Testis (tissue), 2 donors: ENCODE measurements around the gene IL18RAP.

Experiments
- POLR2A ChIP-seq: fragments of 450-650 bp; IDR thresholded peaks from one replicate; pipeline ENCODE4 v1.6.1; 2017; ENCODE audit warnings: antibody characterized with exemption, mild to moderate bottlenecking, moderate library complexity
- TF ChIP-seq, protein P1 (sequence below), 3 experiments: fragments of 450-650 bp in 2 of 3; fragments of 200-600 bp in 1 of 3; sonication (generic) in 1 of 3; IDR thresholded peaks; one replicate each; pipeline ENCODE4 v1.5.1; 2016 to 2019; ENCODE audit warnings: antibody characterized with exemption in 3 of 3, mild to moderate bottlenecking in 2 of 3, moderate library complexity in 1 of 3

DNA sequence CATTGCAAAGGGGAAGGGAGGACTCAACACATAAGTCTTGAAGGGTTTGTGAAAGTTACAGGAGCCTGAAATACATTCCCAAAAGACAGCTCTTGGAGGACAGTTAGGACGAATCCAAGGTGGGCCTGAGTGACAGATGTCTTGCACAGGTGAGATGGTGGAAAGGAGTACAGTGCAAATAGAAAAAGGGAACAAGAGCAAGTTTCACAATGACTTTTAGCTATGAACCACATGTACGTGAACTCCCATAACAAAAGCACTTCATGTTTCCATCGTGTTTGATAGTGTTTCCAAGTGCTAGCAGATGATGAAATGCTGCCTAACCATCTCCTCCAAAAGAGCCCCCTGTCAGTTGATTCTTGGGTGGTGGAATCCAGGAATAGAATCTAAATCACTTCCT, 1.8 kb downstream of the IL18RAP start:
- TF ChIP-seq, protein P1, sequence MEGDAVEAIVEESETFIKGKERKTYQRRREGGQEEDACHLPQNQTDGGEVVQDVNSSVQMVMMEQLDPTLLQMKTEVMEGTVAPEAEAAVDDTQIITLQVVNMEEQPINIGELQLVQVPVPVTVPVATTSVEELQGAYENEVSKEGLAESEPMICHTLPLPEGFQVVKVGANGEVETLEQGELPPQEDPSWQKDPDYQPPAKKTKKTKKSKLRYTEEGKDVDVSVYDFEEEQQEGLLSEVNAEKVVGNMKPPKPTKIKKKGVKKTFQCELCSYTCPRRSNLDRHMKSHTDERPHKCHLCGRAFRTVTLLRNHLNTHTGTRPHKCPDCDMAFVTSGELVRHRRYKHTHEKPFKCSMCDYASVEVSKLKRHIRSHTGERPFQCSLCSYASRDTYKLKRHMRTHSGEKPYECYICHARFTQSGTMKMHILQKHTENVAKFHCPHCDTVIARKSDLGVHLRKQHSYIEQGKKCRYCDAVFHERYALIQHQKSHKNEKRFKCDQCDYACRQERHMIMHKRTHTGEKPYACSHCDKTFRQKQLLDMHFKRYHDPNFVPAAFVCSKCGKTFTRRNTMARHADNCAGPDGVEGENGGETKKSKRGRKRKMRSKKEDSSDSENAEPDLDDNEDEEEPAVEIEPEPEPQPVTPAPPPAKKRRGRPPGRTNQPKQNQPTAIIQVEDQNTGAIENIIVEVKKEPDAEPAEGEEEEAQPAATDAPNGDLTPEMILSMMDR (IDR thresholded peaks at IDR 0.05) = no peak
- TF ChIP-seq POLR2A = no peak
